Measurements from ENCODE around the gene PFKFB2. TPM values are rescaled to one million over a fixed set of nuclear protein-coding genes. Genes with fewer than 3 reads are reported as not detected.

The PFKFB2 gene
- total RNA-seq, 1 donor from 2014 or later, result 8.9 TPM

GRCh38 chr1:207013321-207014085, 39.6 kb upstream of the PFKFB2 start:
- Mint-ChIP-seq H3K27me3 (ENCODE audit: unreplicated experiment) (peaks cover 3% of the 10 kb centered on the region), H3K36me3 (ENCODE audit: low read depth, unreplicated experiment) (no peaks in the 10 kb centered on the region), H3K9me3 (ENCODE audit: unreplicated experiment) (no peaks in the 10 kb centered on the region), H3K4me3 (ENCODE audit: unreplicated experiment) (no peak overlapping the region), H3K27ac (ENCODE audit: unreplicated experiment) (no peak overlapping the region), H3K4me1 (ENCODE audit: unreplicated experiment) (peaks cover 9% of the 10 kb centered on the region)
- DNase-seq (ENCODE audit: low spot score), result no peak
- no peak for TF ChIP-seq CTCF (IDR thresholded peaks at IDR 0.05; ENCODE audit: unreplicated experiment)

- no peak for DNase-seq (ENCODE audit: low spot score)
- Mint-ChIP-seq H3K36me3 (ENCODE audit: low read depth, unreplicated experiment) (no peaks in the 10 kb centered on the region), H3K9me3 (ENCODE audit: unreplicated experiment) (no peaks in the 10 kb centered on the region), H3K27ac (ENCODE audit: unreplicated experiment) (no peak overlapping the region), H3K27me3 (ENCODE audit: unreplicated experiment) (peaks cover 3% of the 10 kb centered on the region), H3K4me3 (ENCODE audit: unreplicated experiment) (no peak overlapping the region), H3K4me1 (ENCODE audit: unreplicated experiment) (peaks cover 4% of the 10 kb centered on the region)
- no peak for TF ChIP-seq CTCF (IDR thresholded peaks at IDR 0.05; ENCODE audit: unreplicated experiment)
Observed at GRCh38 chr1:207014728-207015127, 38.3 kb upstream of the PFKFB2 start.

GRCh38 chr1:207015791-207016190, 37.3 kb upstream of the PFKFB2 start:
- Mint-ChIP-seq H3K4me1 (ENCODE audit: unreplicated experiment) (no peaks in the 10 kb centered on the region), H3K36me3 (ENCODE audit: low read depth, unreplicated experiment) (no peaks in the 10 kb centered on the region), H3K27ac (ENCODE audit: unreplicated experiment) (no peak overlapping the region), H3K9me3 (ENCODE audit: unreplicated experiment) (no peaks in the 10 kb centered on the region), H3K4me3 (ENCODE audit: unreplicated experiment) (no peak overlapping the region), H3K27me3 (ENCODE audit: unreplicated experiment) (peaks cover 3% of the 10 kb centered on the region)
- DNase-seq (ENCODE audit: low spot score), result no peak
- no peak for TF ChIP-seq CTCF (IDR thresholded peaks at IDR 0.05; ENCODE audit: unreplicated experiment)

- no peak for DNase-seq (ENCODE audit: low spot score)
- no peaks in the 10 kb centered on the region for H3K4me1 Mint-ChIP-seq (ENCODE audit: unreplicated experiment)
- TF ChIP-seq CTCF (IDR thresholded peaks at IDR 0.05; ENCODE audit: unreplicated experiment), result no peak
- no peak overlapping the region for H3K27ac Mint-ChIP-seq (ENCODE audit: unreplicated experiment)
- H3K4me3 Mint-ChIP-seq (ENCODE audit: unreplicated experiment), result no peak overlapping the region
- no peaks in the 10 kb centered on the region for H3K9me3 Mint-ChIP-seq (ENCODE audit: unreplicated experiment)
- no peaks in the 10 kb centered on the region for H3K36me3 Mint-ChIP-seq (ENCODE audit: low read depth, unreplicated experiment)
- H3K27me3 Mint-ChIP-seq (ENCODE audit: unreplicated experiment), result peaks cover 5% of the 10 kb centered on the region
Observed at GRCh38 chr1:207017615-207018559, 35.2 kb upstream of the PFKFB2 start.

All from endothelial cell (in vitro differentiated cells).